Stimulated activated CD4-positive, alpha-beta T cell treated with anti-CD3 and anti-CD28 coated beads, Interleukin-15, amount 100 ng/mL, for 1 hour (primary cell): ENCODE measurements around the gene MOB4.
"Not testable (repeated sequence)": the region's sequence is repeated elsewhere in the genome, so short reads cannot be mapped to it uniquely, and the experiment has no call there.

Source experiments
- DNase-seq, 2 donors: peaks; one replicate each; pipeline ENCODE4 v3.0.0-alpha.2; 2020; ENCODE audit warnings: low read depth in 1 of 2, low spot score in 1 of 2

Gene MOB4

GRCh38 chr2:197587255-197587654 lies 71.4 kb downstream of the MOB4 start:
- not testable (repeated sequence) for DNase-seq

- no peak for DNase-seq
Observed at GRCh38 chr2:197591339-197592072, 75.6 kb downstream of the MOB4 start.

GRCh38 chr2:197596766-197597165 lies 80.9 kb downstream of the MOB4 start:
- no peak for DNase-seq

- no peak for DNase-seq
Observed at GRCh38 chr2:197597166-197597565, 81.3 kb downstream of the MOB4 start.

GRCh38 chr2:197598450-197598849 lies 82.6 kb downstream of the MOB4 start:
- DNase-seq, result no peak

- no peak for DNase-seq
Observed at GRCh38 chr2:197599285-197599965, 83.6 kb downstream of the MOB4 start.

GRCh38 chr2:197600306-197600705 lies 84.4 kb downstream of the MOB4 start:
- DNase-seq, result no peak

- no peak for DNase-seq
Observed at GRCh38 chr2:197601726-197602125, 85.9 kb downstream of the MOB4 start.
